HUES6 (cell line): ENCODE data around the gene MINDY4.

Experiments used
- H3K27ac ChIP-seq: 2 replicates; pipeline ENCODE4 v1.7.0; 2013; ENCODE audit warnings: low read depth, mild to moderate bottlenecking, low read length, inconsistent platforms
- H3K27me3 ChIP-seq: 2 replicates; pipeline ENCODE4 v1.6.1; 2013; ENCODE audit warnings: low read length; ENCODE audit not compliant: control insufficient read depth, insufficient read depth
- H3K36me3 ChIP-seq: 2 replicates; pipeline ENCODE4 v1.6.1; 2013; ENCODE audit warnings: low read length; ENCODE audit not compliant: control insufficient read depth, insufficient read depth
- H3K4me1 ChIP-seq: 2 replicates; pipeline ENCODE4 v1.6.1; 2013; ENCODE audit warnings: low read length; ENCODE audit not compliant: control insufficient read depth, insufficient read depth
- H3K4me3 ChIP-seq: 2 replicates; pipeline ENCODE4 v1.5.1; 2013; ENCODE audit warnings: low read depth, low read length
- H3K9ac ChIP-seq: one replicate; pipeline ENCODE4 v1.6.1; 2013; ENCODE audit warnings: mild to moderate bottlenecking, low read length
- H3K9me3 ChIP-seq: 2 replicates; pipeline ENCODE4 v1.6.1; 2013; ENCODE audit warnings: low read depth, low read length; ENCODE audit not compliant: control insufficient read depth, insufficient read depth

Gene MINDY4

GRCh38 chr7:30776971-30777370 lies 5.8 kb downstream of the MINDY4 start:
- Histone ChIP-seq H3K27ac (no peak overlapping the region), H3K27me3 (no peaks in the 10 kb centered on the region), H3K4me1 (peaks cover 4% of the 10 kb centered on the region; the same call in 1 of the 2 replicates), H3K9me3 (no peaks in the 10 kb centered on the region), H3K9ac (no peak overlapping the region), H3K36me3 (peaks cover 4% of the 10 kb centered on the region; the same call in 1 of the 2 replicates), H3K4me3 (no peak overlapping the region)

DNA sequence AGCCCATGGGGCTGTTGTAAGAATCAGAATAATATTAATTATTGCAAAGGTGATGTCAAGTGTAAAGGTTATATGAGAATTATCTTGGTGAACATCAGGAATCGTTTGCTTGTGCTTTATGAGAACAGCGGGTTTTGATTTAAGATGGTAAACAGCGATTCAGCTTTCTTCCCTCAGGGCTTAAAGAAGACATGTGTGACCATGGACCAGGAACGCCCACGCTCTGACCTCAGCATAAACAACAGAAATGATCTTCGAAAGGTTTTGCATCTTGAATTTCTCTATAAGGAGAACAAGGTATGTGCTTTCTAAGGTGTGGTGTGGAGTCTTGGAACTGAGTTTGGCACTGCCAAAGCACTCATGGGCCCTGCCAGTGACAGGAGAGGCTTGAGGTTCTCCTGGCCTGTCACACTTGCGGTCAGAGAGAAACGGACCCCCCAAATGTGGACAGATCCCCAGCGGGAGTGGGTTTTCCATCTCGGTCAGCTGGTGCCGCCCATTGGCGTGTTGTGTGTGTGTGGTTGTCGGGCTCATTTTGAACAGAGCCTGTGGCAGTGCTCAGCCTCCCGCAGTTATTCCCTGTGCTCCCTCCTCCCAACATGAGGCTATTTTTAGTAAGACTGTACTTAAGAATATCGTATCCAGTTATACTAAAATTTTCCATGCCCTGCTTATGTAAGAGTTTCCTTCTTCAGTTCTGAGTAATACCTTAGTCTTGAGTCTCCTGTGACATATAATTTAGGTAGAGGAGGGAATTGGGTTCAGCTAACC lies 7.2 kb downstream of the MINDY4 start:
- no peaks in the 10 kb centered on the region for H3K4me1 ChIP-seq
- H3K27me3 ChIP-seq, result no peaks in the 10 kb centered on the region
- H3K27ac ChIP-seq, result no peak overlapping the region
- peaks cover 14% of the 10 kb centered on the region for H3K36me3 ChIP-seq
- H3K9ac ChIP-seq, result no peak overlapping the region
- H3K9me3 ChIP-seq, result no peaks in the 10 kb centered on the region
- no peak overlapping the region for H3K4me3 ChIP-seq

DNA sequence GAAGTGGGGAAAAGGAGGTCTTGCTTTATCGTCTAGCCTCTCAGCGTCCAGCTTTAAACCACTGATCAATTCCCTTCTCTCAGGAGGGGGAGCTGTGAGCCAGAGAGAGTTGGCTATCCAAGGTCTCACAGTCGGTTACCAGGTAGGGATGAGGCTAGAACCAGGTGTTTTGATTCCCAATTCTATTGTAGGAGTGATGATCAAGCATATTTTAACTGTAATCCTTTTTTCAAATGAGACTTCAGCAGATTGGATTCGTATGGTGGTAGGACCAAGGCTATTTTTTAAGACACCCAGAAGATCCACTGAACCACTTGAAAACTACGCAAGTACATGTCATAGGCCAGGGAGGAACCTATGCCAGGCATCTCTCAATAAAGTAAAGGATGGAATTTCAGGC lies 8.4 kb downstream of the MINDY4 start:
- no peaks in the 10 kb centered on the region for H3K9me3 ChIP-seq
- no peak overlapping the region for H3K27ac ChIP-seq
- H3K36me3 ChIP-seq, result peaks cover 14% of the 10 kb centered on the region
- H3K4me1 ChIP-seq, result no peaks in the 10 kb centered on the region
- H3K4me3 ChIP-seq, result no peak overlapping the region
- H3K9ac ChIP-seq, result no peak overlapping the region
- H3K27me3 ChIP-seq, result no peaks in the 10 kb centered on the region

GRCh38 chr7:30780941-30781340 lies 9.7 kb downstream of the MINDY4 start:
- Histone ChIP-seq H3K4me3 (no peak overlapping the region), H3K9ac (no peak overlapping the region), H3K27me3 (no peaks in the 10 kb centered on the region), H3K36me3 (peaks cover 14% of the 10 kb centered on the region), H3K27ac (no peak overlapping the region), H3K4me1 (no peaks in the 10 kb centered on the region), H3K9me3 (no peaks in the 10 kb centered on the region)

DNA sequence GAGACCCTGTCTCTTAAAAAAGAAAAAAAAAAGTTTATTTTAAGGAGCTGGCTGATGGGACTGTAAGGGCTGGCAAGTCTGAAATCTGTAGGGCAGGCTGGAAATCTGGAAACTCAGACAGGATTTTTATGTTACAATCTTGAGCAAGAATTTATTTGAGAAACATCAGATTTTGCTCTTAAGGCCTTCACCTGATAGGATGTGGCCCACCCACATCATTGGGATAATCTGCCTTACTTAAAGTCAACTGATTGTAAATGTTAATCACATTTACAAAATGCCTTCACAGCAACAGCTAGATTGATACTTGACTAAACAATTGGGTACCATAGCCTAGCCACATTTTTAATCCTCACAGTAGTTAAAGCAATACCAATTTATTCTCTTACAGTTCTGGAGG lies 11.5 kb downstream of the MINDY4 start:
- no peaks in the 10 kb centered on the region for H3K9me3 ChIP-seq
- H3K27me3 ChIP-seq, result no peaks in the 10 kb centered on the region
- peaks cover 14% of the 10 kb centered on the region for H3K36me3 ChIP-seq
- H3K4me3 ChIP-seq, result no peak overlapping the region
- no peak overlapping the region for H3K27ac ChIP-seq
- H3K9ac ChIP-seq, result no peak overlapping the region
- no peaks in the 10 kb centered on the region for H3K4me1 ChIP-seq

DNA sequence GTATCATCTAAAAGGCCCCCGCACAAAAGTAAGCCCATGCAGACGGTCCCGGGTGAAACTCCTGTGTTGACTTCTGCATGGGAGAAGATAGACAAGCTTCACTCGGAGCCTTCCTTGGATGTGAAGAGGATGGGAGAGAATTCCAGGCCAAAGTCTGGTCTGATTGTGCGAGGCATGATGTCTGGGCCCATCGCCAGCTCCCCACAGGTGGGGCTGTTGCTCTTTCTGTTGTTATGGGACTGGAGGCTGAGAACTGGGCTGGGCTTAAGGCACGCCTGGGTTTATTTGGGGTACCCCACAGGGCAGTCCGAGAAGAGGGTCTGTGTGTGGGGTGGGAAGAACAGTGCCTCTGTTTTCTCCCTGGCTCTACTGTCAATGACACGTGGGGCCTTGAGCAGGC lies 14.6 kb downstream of the MINDY4 start:
- Histone ChIP-seq H3K9ac (no peak overlapping the region), H3K4me3 (no peak overlapping the region), H3K36me3 (peaks cover 14% of the 10 kb centered on the region), H3K27ac (no peak overlapping the region), H3K27me3 (no peaks in the 10 kb centered on the region), H3K9me3 (no peaks in the 10 kb centered on the region), H3K4me1 (no peaks in the 10 kb centered on the region)

DNA sequence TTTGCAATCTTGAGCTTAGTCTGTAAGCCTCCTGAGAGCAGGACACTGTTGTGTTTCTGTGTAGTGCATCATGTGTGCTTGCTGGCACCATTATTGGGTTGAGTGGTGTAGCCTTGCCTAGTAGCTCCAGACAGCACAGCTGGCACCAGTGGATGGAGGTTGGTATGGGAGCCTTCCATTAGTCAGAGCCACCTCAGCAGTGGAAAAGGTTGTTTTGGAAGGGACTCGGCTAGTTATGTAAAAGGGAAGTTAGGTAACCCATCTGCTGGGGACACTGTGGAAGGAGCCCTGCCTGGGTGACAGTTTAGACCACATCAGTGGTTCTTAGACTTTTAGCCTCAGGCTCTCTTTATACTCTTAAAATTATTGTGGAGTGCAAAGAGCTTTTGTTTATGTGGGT lies 16.3 kb downstream of the MINDY4 start:
- Histone ChIP-seq H3K4me3 (no peak overlapping the region), H3K36me3 (peaks cover 5% of the 10 kb centered on the region; the same call in 1 of the 2 replicates), H3K27me3 (no peaks in the 10 kb centered on the region), H3K27ac (no peak overlapping the region), H3K9ac (no peak overlapping the region), H3K4me1 (no peaks in the 10 kb centered on the region), H3K9me3 (no peaks in the 10 kb centered on the region)

DNA sequence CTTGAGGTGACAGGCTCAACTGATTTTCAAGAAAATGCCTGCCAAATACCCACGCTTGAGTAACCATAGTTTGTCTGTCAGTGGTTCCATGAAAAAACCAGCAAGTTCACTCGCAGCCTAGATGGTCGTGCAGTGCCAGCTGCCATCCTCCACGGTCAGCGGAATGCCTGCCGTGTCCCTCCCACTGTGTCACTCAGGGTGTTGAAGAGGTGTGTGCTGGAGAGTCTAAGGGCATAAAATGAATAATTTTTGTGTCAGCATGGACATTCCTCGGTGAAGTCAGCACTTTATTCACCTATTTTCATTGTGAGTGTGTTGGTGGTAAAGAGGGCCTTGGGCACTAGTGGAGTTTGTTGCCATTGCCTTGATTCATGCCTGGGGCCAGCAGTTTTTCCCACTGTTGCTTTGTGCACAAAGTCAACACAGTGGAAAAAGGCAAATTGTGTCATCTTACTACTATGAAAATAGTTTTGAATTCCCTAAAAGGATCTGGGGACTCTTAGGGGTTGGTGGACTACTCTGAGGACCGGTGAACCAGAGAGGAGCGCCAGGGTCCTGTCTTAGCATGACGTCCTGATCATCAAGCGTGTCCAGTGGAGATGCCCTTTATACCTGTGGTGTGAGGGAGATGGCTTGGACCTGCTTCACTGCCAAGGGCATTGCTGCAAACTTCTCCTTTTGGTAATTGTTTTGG lies 17.6 kb downstream of the MINDY4 start:
- H3K9me3 ChIP-seq, result no peaks in the 10 kb centered on the region
- H3K4me1 ChIP-seq, result no peaks in the 10 kb centered on the region
- H3K27ac ChIP-seq, result no peak overlapping the region
- no peak overlapping the region for H3K9ac ChIP-seq
- H3K4me3 ChIP-seq, result no peak overlapping the region
- no peaks in the 10 kb centered on the region for H3K27me3 ChIP-seq
- no peaks in the 10 kb centered on the region; the same call in 1 of the 2 replicates for H3K36me3 ChIP-seq

DNA sequence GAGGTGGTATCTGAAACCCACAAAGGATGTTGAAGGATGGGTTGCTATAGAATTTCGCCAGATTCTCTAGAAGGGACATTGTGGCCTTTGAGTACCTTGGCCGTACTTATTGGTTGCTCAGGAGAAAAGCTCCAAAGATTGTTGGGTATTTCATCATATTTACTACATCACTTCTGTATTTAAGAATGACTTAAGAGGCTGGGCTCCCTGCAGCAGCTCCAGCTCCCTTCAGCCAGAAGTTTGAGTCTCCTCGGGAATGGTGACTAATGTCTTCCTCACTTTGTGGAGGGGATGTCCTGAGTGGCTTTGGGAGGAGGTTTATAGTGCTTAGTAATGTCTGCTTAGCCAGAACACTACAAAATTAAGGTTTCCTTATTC lies 18.1 kb downstream of the MINDY4 start:
- no peaks in the 10 kb centered on the region for H3K9me3 ChIP-seq
- no peaks in the 10 kb centered on the region for H3K27me3 ChIP-seq
- no peaks in the 10 kb centered on the region; the same call in 1 of the 2 replicates for H3K36me3 ChIP-seq
- no peak overlapping the region for H3K4me3 ChIP-seq
- no peak overlapping the region for H3K9ac ChIP-seq
- H3K27ac ChIP-seq, result no peak overlapping the region
- no peaks in the 10 kb centered on the region for H3K4me1 ChIP-seq

DNA sequence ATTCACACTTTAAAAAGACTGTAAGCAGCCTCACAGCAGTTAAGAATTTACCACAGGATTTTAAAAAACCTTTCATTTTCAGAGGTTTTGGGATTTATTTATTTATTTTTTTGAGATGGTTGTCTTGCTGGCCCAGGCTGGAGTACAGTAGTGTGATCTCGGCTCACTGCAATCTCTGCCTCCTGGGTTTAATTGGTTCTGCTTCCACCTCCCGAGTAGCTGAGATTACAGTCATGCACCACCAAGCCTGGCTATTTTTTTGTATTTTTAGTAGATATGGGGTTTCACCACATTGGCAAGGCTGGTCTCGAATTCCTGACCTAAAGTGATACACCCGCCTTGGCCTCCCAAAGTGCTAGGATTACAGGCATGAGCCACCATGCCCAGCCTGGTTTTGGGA lies 19.1 kb downstream of the MINDY4 start:
- H3K27ac ChIP-seq, result no peak overlapping the region

GRCh38 chr7:30791114-30791513 lies 19.9 kb downstream of the MINDY4 start:
- H3K9ac ChIP-seq, result no peak overlapping the region
- no peak overlapping the region for H3K4me3 ChIP-seq
- H3K9me3 ChIP-seq, result no peaks in the 10 kb centered on the region
- 0 out of 2 replicates have a peak, but pooled peaks cover 3% of the 10 kb centered on the region for H3K4me1 ChIP-seq
- H3K27me3 ChIP-seq, result no peaks in the 10 kb centered on the region
- no peak overlapping the region for H3K27ac ChIP-seq
- H3K36me3 ChIP-seq, result no peaks in the 10 kb centered on the region; the same call in 1 of the 2 replicates

More for the DNA sequence above, 19.1 kb downstream of the MINDY4 start:
- Histone ChIP-seq H3K4me1 (no peaks in the 10 kb centered on the region), H3K9me3 (no peaks in the 10 kb centered on the region), H3K36me3 (no peaks in the 10 kb centered on the region; the same call in 1 of the 2 replicates), H3K27me3 (no peaks in the 10 kb centered on the region), H3K4me3 (no peak overlapping the region), H3K9ac (no peak overlapping the region)
